Coronary artery (tissue), 2 donors: ENCODE measurements around the gene SUMO1.

Experiments used
- DNase-seq: peaks from one replicate; pipeline ENCODE4 v3.0.0-alpha.2; 2017; ENCODE audit warnings: low spot score
- H3K27ac ChIP-seq, 2 donors: fragments of 200-600 bp; sonication (generic); one replicate each; pipeline ENCODE4 v1.5.1; 2016 to 2019
- H3K4me3 ChIP-seq: fragments of 200-600 bp; sonication (generic); 2 replicates; pipeline ENCODE4 v1.5.1; 2016; ENCODE audit warnings: mild to moderate bottlenecking, moderate library complexity
- TF ChIP-seq, protein P1 (sequence below): fragments of 200-600 bp; sonication (generic); IDR thresholded peaks from one replicate; pipeline ENCODE4 v1.5.1; 2019; ENCODE audit warnings: antibody characterized with exemption

SUMO1 gene

DNA sequence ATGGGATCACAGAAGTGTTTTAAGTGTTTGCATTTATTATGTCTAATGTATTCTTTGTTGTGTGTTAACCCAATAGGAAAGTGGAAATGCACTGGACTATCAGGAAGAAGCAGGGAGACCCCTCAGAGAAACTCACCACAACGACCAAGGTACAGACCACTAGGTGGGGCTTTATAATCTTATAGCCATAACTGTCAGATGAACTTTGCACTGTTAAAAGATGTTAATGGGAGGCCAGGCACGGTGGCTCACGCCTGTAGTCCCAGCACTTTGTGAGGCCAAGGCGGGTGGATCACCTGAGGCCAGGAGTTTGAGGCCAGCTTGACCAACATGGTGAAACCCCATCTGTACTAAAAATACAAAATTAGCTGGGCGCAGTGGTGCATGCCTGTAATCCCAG is 73.2 kb downstream of the SUMO1 start:
- H3K27ac ChIP-seq, result no peak overlapping the region
- DNase-seq, result no peak
- TF ChIP-seq, protein P1, sequence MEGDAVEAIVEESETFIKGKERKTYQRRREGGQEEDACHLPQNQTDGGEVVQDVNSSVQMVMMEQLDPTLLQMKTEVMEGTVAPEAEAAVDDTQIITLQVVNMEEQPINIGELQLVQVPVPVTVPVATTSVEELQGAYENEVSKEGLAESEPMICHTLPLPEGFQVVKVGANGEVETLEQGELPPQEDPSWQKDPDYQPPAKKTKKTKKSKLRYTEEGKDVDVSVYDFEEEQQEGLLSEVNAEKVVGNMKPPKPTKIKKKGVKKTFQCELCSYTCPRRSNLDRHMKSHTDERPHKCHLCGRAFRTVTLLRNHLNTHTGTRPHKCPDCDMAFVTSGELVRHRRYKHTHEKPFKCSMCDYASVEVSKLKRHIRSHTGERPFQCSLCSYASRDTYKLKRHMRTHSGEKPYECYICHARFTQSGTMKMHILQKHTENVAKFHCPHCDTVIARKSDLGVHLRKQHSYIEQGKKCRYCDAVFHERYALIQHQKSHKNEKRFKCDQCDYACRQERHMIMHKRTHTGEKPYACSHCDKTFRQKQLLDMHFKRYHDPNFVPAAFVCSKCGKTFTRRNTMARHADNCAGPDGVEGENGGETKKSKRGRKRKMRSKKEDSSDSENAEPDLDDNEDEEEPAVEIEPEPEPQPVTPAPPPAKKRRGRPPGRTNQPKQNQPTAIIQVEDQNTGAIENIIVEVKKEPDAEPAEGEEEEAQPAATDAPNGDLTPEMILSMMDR, result no peak
- no peak overlapping the region for H3K4me3 ChIP-seq

DNA sequence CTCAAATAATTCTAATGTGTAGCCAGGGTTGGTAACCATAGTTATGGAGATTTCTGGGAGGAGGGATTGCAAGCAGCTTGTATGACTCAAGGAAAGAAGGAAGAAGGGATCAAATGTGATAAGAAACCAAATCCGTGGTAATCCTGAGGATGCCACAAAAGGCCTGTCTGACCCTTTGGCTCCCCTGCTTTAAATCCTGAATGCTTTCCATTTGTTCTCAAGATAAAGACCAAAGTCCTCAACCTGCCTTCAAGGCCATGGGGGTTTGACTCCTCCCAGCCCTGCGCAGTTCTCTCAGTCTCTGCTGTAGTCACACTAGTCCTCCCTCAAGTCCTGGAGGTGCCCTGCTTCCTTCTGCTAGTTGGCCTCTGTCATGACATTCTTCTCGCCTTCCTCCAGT is 74.0 kb downstream of the SUMO1 start:
- H3K4me3 ChIP-seq, result no peak overlapping the region
- no peak overlapping the region for H3K27ac ChIP-seq
- TF ChIP-seq, protein P1, result no peak
- DNase-seq, result no peak

GRCh38 chr2:202161151-202161835 is 77.1 kb downstream of the SUMO1 start:
- TF ChIP-seq, protein P1, result no peak
- Histone ChIP-seq H3K4me3 (no peak overlapping the region), H3K27ac (no peak overlapping the region)
- DNase-seq, result no peak

GRCh38 chr2:202158796-202159195 is 79.6 kb downstream of the SUMO1 start:
- no peak overlapping the region for H3K4me3 ChIP-seq
- no peak for DNase-seq
- TF ChIP-seq, protein P1, result no peak
- H3K27ac ChIP-seq, result no peak overlapping the region

DNA sequence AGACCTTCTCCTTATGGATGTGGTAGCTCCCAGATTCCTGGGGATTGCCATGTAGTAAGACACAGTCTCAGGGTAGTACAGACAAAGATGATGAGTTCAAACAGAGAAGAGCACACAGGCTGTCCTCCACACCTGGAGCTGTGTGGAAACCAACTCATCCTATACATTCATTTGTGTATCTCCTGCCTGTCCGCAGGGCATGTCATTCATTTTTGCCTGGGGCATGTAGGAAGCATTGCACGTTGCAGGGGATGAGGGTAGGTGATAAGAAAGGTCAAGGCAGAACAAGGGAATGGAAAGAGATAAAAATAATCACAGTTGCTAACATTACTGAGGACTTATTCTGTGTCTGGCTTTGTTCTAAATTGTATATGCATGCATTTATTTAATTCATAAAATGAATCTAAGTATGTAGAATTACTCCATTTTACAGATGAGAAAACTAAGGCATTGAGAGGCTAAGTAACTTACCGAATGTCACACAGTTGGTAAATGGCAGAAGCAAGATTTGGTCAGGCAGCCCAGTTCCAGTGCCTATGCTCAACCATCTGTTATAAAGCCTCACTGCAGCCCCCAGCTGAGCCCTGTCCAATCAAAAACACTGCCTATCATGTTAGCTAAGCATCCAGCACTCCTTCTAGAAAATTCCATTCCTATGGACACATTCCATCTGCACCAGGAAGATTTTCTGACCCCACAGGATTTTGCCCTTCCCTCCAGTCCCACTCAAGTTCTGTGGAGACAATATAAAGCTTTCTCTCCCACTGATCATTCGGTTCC is 81.0 kb downstream of the SUMO1 start:
- Histone ChIP-seq H3K27ac (no peak overlapping the region), H3K4me3 (no peak overlapping the region)
- no peak for DNase-seq
- TF ChIP-seq, protein P1, result no peak
